Gastroesophageal sphincter (tissue), 3 donors: ENCODE data around the gene PHF2.

Source experiments
- CTCF ChIP-seq, 4 experiments: fragments of 200-600 bp in 2 of 4; fragments of 450-650 bp in 2 of 4; sonication (generic) in 1 of 4; IDR thresholded peaks; one replicate each; pipeline ENCODE4 v1.5.1; 2017 to 2019; ENCODE audit warnings: antibody characterized with exemption in 4 of 4, mild to moderate bottlenecking in 2 of 4, moderate library complexity in 2 of 4
- POLR2AphosphoS5 ChIP-seq: sonication (generic); formaldehyde crosslinking; IDR thresholded peaks from one replicate; pipeline ENCODE4 v1.6.1; 2017; ENCODE audit warnings: antibody characterized with exemption

DNA sequence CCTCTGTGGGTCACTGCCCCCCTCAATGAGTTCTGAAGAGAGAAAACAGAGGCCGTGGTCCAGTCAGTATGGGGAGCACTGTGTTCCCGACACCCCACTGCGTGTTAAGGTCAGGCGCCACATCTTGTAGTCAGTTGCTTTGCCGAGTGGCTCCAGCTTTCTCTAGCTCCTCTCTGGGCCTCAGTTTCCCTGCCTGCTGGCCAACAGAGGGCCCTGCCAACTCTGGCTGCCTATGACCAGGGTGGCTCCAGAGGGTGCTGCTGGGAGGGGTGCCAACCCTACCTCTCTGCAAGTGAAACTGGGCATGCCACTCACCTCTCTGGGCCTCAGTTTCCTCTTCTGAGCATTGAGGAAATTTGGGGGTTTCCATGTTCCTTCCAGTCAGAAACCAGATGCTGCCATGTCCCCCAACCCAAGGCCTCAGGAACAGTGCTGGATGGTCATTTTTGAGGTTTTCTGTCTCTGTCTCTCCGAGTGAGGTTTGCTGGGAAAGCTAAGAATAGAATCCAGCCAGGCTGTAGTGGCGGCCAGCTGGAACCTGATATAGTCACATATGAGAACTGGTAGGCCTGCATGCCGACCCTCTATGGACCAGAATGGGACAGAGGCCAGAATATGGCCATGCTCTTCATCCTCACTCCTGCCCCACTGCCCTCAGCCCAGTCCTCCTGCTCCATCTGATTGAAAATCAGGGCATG is 132.1 kb downstream of the PHF2 start:
- TF ChIP-seq POLR2AphosphoS5, result no peak
- TF ChIP-seq CTCF (IDR thresholded peaks at IDR 0.05), result no peak
